H1 (cell line): ENCODE measurements around the gene HCK. TPM values are rescaled to one million over a fixed set of nuclear protein-coding genes. Genes with fewer than 3 reads are reported as not detected.

Experiments used
- BACH1 ChIP-seq: IDR thresholded peaks from 2 replicates; pipeline ENCODE4 v1.6.1; 2012; ENCODE audit warnings: low read length, improper control_type of control experiment
- HDAC6 ChIP-seq: IDR thresholded peaks from one replicate; pipeline ENCODE4 v1.7.1; 2012; ENCODE audit warnings: low read depth, mild to moderate bottlenecking, inconsistent platforms, low read length, moderate library complexity
- NANOG ChIP-seq: IDR thresholded peaks from 2 replicates; pipeline ENCODE4 v1.6.1; 2011; ENCODE audit warnings: low read length, low read depth, mild to moderate bottlenecking, inconsistent platforms; ENCODE audit not compliant: insufficient read depth, poor library complexity, severe bottlenecking
- PHF8 ChIP-seq: fragments of 200-600 bp; sonication (generic); conservative IDR thresholded peaks from 2 replicates; pipeline ENCODE4 v1.7.1; 2012; ENCODE audit warnings: low read depth, mild to moderate bottlenecking, inconsistent platforms, low read length, moderate library complexity
- RBBP5 ChIP-seq: IDR thresholded peaks from 2 replicates; pipeline ENCODE4 v1.7.1; 2012; ENCODE audit warnings: low read depth, mild to moderate bottlenecking, inconsistent platforms, low read length, moderate library complexity, borderline replicate concordance
- RFX5 ChIP-seq: IDR thresholded peaks from 2 replicates; pipeline ENCODE4 v1.6.1; 2011; ENCODE audit warnings: low read depth, low read length, improper control_type of control experiment, borderline replicate concordance
- RXRA ChIP-seq: IDR thresholded peaks from 2 replicates; pipeline ENCODE4 v1.6.1; 2011; ENCODE audit warnings: low read depth, mild to moderate bottlenecking, low read length, moderate library complexity; ENCODE audit not compliant: insufficient read depth
- TBP ChIP-seq: IDR thresholded peaks from 2 replicates; pipeline ENCODE4 v1.6.1; 2011; ENCODE audit warnings: low read depth, low read length, improper control_type of control experiment
- YY1 ChIP-seq: IDR thresholded peaks from 2 replicates; pipeline ENCODE4 v1.6.1; 2011; ENCODE audit warnings: low read depth, mild to moderate bottlenecking, low read length
- polyA plus RNA-seq, 7 experiments: library from polyadenylated mRNA; depleted of rRNA in 3 of 7; stranded (reverse) in 5 of 7; unstranded in 2 of 7; fragments of >200 nt in 5 of 7; fragments of 200-250 nt in 2 of 7; gene quantifications; 1 replicate in 5 of 7; 2 replicates in 1 of 7; 4 replicates in 1 of 7; pipeline versions ENCODE4 v1.2.1 to v1.2.3, GENCODE V29; 2011 to 2013; ENCODE audit warnings: missing spikeins in 2 of 7, mixed read lengths in 2 of 7
- total RNA-seq: library from RNA; stranded (reverse); fragmentation: NEBNext Ultra II Directional; extraction: Animal tissue kit (Norgen Biotek cat#: 25700); gene quantifications from 2 replicates; pipeline ENCODE4 v1.2.1, GENCODE V29; 2021
- TF ChIP-seq, protein P1 (sequence below): IDR thresholded peaks from 2 replicates; pipeline ENCODE4 v1.6.1; 2011; ENCODE audit warnings: low read length, improper control_type of control experiment

Gene HCK
- total and polyA plus RNA-seq, 2 of the 8 experiments (the other 6 are each of a cell fraction or from before 2014, with no cell fraction given), result 0.37 to 4.3 TPM

DNA sequence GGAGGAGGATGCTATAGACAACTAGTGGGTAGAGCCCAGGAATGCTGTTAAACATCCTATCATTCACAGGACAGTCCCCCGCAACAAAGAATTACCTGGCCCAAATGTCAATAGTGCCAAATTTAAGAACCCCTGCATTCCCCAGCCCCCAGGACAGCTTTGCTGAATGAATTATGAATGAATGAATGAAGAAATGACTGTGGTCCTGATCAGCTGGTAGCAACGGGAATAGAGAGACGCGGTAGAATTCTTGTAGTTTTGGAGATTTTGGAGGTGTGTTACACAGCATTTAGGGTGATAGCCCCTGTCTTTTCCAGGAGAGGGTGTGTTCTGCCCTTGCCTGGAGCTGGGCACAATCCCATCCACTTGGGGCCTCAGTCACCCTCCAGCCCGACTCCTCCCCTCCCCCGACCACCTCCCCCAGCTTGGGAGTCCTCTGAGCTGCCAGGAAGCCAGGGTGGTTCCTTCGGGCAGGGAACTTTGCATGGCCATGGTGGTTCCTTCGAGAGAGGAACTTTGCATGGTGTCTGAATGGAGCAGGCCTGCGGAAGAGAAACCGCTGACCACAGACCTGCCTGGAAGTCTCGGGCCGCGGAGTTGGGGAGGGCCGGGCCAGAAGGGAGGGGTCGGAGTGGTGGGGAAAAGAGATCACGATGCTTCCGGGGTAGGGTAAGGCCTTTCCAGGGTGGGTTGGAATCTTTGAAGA is 1.0 kb upstream of the HCK start (continued):
- TF ChIP-seq, protein P1, sequence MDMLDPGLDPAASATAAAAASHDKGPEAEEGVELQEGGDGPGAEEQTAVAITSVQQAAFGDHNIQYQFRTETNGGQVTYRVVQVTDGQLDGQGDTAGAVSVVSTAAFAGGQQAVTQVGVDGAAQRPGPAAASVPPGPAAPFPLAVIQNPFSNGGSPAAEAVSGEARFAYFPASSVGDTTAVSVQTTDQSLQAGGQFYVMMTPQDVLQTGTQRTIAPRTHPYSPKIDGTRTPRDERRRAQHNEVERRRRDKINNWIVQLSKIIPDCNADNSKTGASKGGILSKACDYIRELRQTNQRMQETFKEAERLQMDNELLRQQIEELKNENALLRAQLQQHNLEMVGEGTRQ, result no peak
- TF ChIP-seq HDAC6, result no peak
- TF ChIP-seq BACH1, result peak; percentile 14; the same call in 1 of the 2 replicates
- TF ChIP-seq TBP, result no peak
- no peak for TF ChIP-seq NANOG
- no peak for TF ChIP-seq RXRA
- TF ChIP-seq YY1, result peak; percentile 71; the same call in 1 of the 2 replicates
- peak; percentile 28; the same call in 1 of the 2 replicates for TF ChIP-seq PHF8
- no peak; the same call in 1 of the 2 replicates for TF ChIP-seq RBBP5
- no peak for TF ChIP-seq RFX5
